GM12801 (cell line): ENCODE measurements around the gene C11orf91.

Experiments
- TF ChIP-seq, protein P1 (sequence below): IDR thresholded peaks from one replicate; pipeline ENCODE4 v1.5.1; 2011; ENCODE audit warnings: control low read depth; ENCODE audit not compliant: insufficient read length; ENCODE audit errors: extremely low read depth

C11orf91 gene

DNA sequence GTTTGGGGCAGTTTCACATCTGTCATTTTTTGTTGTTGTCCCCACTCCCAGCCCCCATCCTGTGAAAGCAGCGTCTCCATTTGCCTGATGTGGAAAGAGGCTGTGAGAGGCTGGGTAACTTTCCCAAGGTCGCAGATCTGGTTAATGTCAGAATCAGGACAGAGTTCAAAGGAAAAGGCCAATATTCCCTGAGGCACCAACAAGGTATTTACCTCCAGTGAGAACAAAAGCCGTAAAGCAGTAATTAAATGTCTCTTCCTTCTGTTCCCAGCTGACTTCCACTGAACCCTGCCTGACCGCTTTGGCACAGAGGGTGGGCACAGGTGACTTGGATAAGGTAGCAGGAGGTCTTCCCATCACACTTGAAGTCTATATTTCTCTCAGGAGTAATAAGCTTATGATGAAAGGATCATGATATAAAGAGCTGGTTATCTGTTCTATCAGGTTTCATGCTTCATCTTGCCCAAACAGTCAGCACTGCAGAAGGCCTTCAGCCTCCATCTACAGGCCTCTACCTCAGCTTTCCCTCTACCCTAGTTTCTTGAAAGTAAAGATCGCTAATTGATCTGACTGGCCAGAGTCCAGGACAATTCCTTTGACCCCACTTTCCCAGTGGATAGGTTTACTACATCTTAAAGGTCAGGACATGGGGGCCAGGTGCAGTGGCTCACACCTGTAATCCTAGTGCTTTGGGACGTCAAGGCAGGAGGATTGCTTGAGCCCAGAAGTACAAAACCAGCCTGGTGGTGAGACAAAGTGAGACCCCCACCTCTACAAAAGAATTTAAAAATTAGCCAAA lies 9.4 kb downstream of the C11orf91 start:
- TF ChIP-seq, protein P1, sequence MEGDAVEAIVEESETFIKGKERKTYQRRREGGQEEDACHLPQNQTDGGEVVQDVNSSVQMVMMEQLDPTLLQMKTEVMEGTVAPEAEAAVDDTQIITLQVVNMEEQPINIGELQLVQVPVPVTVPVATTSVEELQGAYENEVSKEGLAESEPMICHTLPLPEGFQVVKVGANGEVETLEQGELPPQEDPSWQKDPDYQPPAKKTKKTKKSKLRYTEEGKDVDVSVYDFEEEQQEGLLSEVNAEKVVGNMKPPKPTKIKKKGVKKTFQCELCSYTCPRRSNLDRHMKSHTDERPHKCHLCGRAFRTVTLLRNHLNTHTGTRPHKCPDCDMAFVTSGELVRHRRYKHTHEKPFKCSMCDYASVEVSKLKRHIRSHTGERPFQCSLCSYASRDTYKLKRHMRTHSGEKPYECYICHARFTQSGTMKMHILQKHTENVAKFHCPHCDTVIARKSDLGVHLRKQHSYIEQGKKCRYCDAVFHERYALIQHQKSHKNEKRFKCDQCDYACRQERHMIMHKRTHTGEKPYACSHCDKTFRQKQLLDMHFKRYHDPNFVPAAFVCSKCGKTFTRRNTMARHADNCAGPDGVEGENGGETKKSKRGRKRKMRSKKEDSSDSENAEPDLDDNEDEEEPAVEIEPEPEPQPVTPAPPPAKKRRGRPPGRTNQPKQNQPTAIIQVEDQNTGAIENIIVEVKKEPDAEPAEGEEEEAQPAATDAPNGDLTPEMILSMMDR = no peak

DNA sequence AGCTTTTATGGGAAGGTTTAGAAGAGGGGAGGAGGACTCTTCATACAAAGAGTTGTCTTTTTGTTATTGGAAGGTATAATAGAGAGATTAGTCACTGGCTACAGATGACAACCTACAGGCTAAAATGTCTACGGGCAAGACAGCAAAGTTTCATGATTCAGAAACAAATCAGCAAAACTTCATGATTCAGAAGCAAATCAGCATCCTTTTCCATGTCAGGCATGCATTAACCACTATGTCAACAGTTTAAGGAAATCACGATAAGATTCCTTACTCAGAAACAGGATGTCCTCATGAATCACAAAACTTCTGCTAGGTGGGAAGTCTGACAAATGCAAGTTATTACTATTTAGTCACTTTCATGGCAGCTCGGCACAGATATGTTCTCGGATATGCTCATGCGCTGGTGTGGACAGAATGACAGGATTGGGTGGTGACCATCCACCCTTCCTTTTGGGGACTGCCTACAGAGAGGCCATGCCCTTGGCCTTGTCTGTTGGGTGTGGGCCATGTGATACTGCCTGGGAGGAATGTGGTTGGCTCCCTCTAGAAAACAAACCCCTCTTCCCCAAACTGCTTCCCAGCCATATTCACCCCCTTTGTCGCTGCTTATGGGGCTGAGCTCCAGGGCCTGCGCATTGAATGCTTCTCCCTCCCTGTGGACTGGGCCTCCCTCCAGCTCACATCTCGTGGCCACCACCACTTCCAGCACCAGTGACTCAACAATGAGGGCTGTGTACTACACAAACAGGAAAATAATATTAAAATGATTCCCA lies 10.1 kb downstream of the C11orf91 start:
- TF ChIP-seq, protein P1 = no peak

DNA sequence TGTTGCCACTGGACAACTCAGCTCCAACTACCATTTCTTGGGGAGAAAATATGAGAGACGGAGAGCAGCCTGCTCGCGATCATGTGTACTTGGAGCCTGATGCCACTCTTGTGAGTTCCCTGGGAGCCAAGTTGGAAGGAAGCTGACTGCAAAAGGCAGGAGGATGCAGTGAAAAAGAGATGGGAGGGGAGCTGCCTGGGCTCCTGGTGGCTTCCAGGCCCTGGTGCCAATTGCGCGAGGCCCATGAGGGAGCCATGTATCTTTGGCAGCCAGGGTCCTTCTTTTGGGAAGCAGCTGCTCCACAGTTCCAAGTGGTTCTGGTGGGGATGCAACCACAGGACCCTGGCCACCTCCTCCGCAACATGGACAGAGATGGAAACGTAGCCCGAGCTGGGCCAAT lies 11.1 kb downstream of the C11orf91 start:
- TF ChIP-seq, protein P1 = no peak

DNA sequence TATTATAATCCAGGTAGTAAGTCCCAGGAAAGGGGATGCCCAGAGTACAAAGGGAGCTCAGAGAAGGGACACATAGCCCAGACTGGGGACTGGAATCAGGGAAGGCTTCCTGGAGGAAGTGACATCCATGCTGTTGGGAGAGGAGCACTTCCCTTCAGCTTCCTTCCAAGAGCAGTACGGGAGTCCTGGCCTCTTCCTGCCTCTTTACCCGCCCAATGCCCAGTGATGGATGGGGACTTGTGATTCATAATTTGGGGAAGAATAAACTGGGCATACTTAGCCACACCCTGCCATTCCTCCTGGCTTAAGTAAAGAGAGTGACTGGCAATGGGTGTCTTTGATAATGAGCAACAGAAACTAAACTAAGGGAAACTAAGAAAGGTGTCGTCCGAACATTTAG lies 11.5 kb downstream of the C11orf91 start:
- TF ChIP-seq, protein P1 = no peak

DNA sequence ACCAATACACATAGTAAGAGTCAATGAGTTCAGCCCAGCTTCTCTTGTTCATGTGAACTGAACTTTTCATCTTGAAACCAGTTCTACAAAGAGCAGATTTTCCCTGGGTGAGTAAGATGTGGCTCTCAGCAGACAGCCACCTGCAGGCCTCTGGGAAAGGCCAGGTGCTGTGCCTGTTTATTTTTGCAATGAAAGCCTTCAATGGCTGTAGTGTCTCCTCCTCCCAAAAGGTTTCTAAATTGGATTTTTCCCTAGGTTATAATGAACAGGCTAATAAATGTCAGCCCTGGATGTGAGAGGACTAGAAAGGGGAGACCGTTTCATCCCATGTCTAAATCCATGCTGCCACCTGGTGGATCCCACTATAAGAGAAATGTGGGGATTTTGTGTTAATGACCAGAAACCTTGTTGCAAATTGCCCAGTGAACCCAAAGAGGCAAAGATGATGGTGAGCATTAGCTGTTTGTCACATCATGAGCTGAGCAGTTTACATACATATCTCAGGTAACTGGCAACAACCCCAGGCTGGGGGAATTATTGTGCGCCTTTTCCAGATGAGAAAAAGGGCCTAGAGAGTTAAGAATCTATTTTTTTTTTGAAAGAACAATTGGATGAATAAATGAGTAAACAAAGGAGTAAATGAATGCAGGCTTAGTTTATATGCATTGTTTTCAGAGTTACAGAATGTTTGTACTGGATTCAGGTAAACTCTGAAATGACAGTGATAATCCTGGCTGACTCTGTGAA lies 12.7 kb downstream of the C11orf91 start:
- TF ChIP-seq, protein P1 = no peak

DNA sequence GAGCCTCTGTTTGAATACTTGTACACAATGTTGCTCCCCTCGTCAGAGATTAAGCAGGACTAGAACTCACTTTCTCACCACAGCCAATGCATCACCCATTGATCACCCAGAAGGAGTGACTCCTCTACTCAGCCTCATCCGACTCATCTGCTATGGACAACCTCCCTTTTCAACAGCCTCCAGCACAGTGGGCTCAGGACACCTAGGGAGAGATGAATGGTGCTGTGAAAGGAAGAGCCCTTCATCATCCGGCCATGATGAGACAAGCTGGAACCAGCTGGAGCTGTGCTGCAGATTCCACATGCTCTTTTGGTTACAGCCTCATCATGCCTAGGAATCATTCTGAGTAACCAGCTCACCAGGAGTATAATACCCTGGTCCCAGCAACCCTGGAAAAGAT lies 15.5 kb downstream of the C11orf91 start:
- TF ChIP-seq, protein P1 = no peak
